Osteoblast (primary cell): ENCODE measurements around the gene NOL6. TPM values are rescaled to one million over a fixed set of nuclear protein-coding genes. Genes with fewer than 3 reads are reported as not detected.

ENCODE experiments used
- DNase-seq: peaks from one replicate; pipeline ENCODE4 v3.0.0; 2011; ENCODE audit warnings: low spot score, mixed read lengths; ENCODE audit not compliant: insufficient read length; ENCODE audit errors: missing footprints
- H2AFZ ChIP-seq: 2 replicates; pipeline ENCODE4 v1.6.0; 2011; ENCODE audit warnings: mild to moderate bottlenecking, low read length
- H3K27ac ChIP-seq: 2 replicates; pipeline ENCODE4 v1.5.1; 2011; ENCODE audit warnings: mild to moderate bottlenecking, low read depth, low read length, moderate library complexity
- H3K27me3 ChIP-seq: 2 replicates; pipeline ENCODE4 v1.6.0; 2012; ENCODE audit warnings: mild to moderate bottlenecking, control low read depth, inconsistent platforms, low read length, moderate library complexity; ENCODE audit not compliant: insufficient read depth
- H3K36me3 ChIP-seq: 2 replicates; pipeline ENCODE4 v1.5.1; 2011; ENCODE audit warnings: mild to moderate bottlenecking, low read length, control low read depth, moderate library complexity; ENCODE audit not compliant: insufficient read depth
- H3K4me1 ChIP-seq: 2 replicates; pipeline ENCODE4 v1.5.1; 2011; ENCODE audit warnings: mild to moderate bottlenecking, low read length, control low read depth, moderate library complexity; ENCODE audit not compliant: insufficient read depth
- H3K4me2 ChIP-seq: 2 replicates; pipeline ENCODE4 v1.6.0; 2011; ENCODE audit warnings: mild to moderate bottlenecking, low read length; ENCODE audit not compliant: insufficient read depth
- H3K4me3 ChIP-seq: fragments of 200-600 bp; sonication (generic); 3 replicates; pipeline ENCODE4 v1.5.1; 2012; ENCODE audit warnings: mild to moderate bottlenecking, low read length, inconsistent platforms; ENCODE audit not compliant: insufficient read depth
- H3K79me2 ChIP-seq: 2 replicates; pipeline ENCODE4 v1.6.0; 2012; ENCODE audit warnings: mild to moderate bottlenecking, low read length, control low read depth, inconsistent platforms; ENCODE audit not compliant: insufficient read depth
- H3K9me3 ChIP-seq: 2 replicates; pipeline ENCODE4 v1.5.1; 2011; ENCODE audit warnings: low read depth, low read length, control low read depth
- H4K20me1 ChIP-seq: 2 replicates; pipeline ENCODE4 v1.6.0; 2012; ENCODE audit warnings: mild to moderate bottlenecking, low read length, control low read depth; ENCODE audit not compliant: insufficient read depth
- total RNA-seq: library from RNA; depleted of rRNA; stranded (reverse); fragments of >200 nt; gene quantifications from 2 replicates; pipeline ENCODE4 v1.2.3, GENCODE V29; 2012
- TF ChIP-seq, protein P1 (sequence below): IDR thresholded peaks from 2 replicates; pipeline ENCODE4 v1.5.1; 2011; ENCODE audit warnings: mild to moderate bottlenecking, low read depth, low read length, moderate library complexity; ENCODE audit errors: extremely low read depth

Gene NOL6
- total RNA-seq, 1 donor, result 23.5 TPM

DNA sequence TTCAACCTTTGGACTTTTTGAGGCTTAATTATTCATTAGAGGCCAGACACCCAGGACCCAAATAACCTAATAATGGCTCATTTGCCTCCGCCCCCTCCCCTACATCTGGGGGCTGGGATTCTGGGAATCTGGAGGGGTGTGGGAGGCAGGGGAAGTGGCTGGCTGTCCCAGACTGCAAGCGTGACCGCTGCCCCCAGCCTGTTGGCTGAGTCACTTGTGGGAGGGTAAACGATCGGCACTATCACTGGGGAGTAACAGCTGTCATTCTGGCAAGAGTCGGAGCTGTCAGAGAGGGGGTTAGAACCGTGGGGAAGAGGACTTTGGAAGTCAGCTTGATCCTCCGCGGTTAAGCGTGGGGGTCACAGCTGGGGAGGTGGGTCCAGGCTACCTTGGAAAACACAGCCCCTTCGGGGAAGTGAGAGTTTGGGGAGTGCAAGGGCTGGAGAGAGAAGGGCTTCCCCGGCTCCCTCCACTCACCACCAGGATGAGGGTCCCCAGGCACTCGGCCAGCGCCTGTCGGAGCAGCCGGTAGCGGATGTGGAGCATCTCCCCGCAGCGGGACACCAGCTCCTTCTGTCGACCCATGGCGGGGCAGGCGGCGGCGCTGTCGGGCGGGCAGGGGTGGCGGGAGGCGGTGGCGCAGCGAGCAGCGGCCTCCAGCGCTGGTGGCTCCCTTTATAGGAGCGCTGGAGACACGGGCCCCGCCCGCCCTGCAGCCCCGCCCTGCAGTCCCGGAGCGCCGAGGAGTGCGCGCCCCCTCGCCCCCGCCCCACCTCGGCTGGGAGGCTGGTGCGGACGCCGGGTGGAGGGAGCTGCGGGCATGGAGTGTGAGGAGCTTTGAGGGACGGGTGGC lies 26.6 kb downstream of the NOL6 start, which contains the start of gene AQP3:
Gene AQP3, minus strand, starts transcription at position 648 of the 853 bp plus-strand sequence. Its CDS starts 63 bp downstream, at position 585.
- peak within 1 kb of the TSS; percentile 96 for H3K4me2 ChIP-seq
- no peaks in the 10 kb centered on the region for H3K36me3 ChIP-seq
- peak within 1 kb of the TSS; percentile 72 for H3K4me3 ChIP-seq
- no peak within 1 kb of the TSS for H3K27ac ChIP-seq
- TF ChIP-seq, protein P1, sequence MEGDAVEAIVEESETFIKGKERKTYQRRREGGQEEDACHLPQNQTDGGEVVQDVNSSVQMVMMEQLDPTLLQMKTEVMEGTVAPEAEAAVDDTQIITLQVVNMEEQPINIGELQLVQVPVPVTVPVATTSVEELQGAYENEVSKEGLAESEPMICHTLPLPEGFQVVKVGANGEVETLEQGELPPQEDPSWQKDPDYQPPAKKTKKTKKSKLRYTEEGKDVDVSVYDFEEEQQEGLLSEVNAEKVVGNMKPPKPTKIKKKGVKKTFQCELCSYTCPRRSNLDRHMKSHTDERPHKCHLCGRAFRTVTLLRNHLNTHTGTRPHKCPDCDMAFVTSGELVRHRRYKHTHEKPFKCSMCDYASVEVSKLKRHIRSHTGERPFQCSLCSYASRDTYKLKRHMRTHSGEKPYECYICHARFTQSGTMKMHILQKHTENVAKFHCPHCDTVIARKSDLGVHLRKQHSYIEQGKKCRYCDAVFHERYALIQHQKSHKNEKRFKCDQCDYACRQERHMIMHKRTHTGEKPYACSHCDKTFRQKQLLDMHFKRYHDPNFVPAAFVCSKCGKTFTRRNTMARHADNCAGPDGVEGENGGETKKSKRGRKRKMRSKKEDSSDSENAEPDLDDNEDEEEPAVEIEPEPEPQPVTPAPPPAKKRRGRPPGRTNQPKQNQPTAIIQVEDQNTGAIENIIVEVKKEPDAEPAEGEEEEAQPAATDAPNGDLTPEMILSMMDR, result no peak
- no peaks in the 10 kb centered on the region for H4K20me1 ChIP-seq
- H3K79me2 ChIP-seq, result no peaks in the 10 kb centered on the region
- H3K4me1 ChIP-seq, result peaks cover 14% of the 10 kb centered on the region
- peak within 1 kb of the TSS; percentile 87 for H2AFZ ChIP-seq
- peak; percentile 98 for DNase-seq
- no peaks in the 10 kb centered on the region for H3K9me3 ChIP-seq
- peaks cover 8% of the 10 kb centered on the region for H3K27me3 ChIP-seq

DNA sequence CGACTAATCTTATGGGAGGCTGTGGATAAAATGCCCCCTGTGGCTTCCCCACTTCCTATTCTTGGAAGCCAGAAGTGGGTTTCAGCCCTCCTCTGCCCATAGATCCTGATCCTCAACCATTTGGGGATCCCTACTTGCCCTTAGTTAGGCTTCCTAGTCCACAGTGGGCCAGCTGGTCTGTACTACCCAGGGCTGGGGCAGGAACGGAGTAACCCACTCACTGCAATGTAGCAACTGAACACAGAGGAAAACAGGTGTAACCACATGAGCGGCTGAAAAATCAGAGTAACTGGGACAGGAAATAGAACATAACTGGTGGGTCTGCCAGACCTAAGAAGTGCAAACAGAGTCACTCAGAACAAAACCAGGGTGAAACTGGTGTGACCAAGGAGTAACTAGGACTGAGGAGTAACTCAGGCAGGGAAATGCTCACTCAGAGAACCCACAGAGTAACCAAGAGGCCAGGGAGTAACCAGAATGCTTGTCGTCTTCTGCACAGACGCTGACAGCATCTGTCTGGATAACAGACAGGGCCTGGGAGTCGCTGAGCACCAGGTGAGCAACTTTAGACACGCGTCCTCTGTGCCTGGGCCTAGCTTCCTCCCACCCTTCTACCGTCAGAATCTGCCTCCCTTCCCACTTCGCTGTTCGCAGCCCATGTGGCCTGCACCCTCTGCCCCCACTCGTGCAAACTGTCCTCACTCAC lies 27.3 kb downstream of the NOL6 start:
- H3K4me1 ChIP-seq, result peaks cover 14% of the 10 kb centered on the region
- no peak overlapping the region for H3K27ac ChIP-seq
- peak overlapping the region; percentile 87 for H2AFZ ChIP-seq
- DNase-seq, result peak; percentile 92
- peaks cover 13% of the 10 kb centered on the region for H3K27me3 ChIP-seq
- H3K4me2 ChIP-seq, result peak overlapping the region; percentile 96
- H3K9me3 ChIP-seq, result no peaks in the 10 kb centered on the region
- no peaks in the 10 kb centered on the region for H4K20me1 ChIP-seq
- no peak overlapping the region for H3K4me3 ChIP-seq
- no peaks in the 10 kb centered on the region for H3K36me3 ChIP-seq
- TF ChIP-seq, protein P1, result no peak
- no peaks in the 10 kb centered on the region for H3K79me2 ChIP-seq

DNA sequence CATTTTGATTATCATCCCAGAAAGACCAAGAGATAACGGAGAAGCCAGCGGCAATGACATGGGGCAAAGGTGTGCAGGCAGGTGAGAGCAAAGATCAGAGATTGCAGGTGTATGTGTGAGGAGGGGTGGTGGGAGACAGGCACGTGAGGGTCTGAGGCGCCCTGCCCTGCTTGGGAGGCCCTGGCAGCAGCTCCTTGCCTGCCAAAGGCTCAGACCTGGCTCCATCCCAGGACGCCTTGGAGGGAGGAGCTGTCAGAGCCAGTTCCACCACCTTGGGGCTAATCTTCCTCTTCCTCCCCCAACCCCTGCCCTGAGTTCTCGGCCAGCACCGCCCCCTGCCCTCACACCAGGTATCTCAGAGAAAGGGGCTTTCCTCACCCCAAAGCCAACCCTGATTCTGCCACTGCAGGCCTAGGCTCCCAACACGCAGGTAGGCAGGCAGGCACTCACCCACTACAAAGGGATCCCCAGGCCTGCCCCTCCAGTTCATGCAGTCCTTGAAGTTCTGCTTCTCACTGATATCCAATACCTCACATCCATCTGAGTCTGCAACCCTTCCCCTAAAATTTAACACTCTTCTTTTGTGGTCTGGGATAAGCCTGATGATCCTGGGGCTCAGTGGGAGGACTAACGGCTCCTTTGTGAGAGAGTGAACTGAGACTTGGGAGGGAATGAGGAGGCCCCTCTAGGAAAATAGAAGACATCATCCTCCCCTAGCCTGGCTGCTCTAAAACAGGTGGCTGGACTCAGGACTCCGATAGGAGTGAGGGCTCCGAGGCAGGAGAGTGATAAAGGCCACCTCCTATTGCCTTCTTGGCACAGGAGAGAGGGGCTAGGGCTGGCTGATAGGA lies 28.1 kb downstream of the NOL6 start:
- peaks cover 14% of the 10 kb centered on the region for H3K4me1 ChIP-seq
- peaks cover 13% of the 10 kb centered on the region for H3K27me3 ChIP-seq
- peak; percentile 50 for DNase-seq
- no peak overlapping the region for H3K27ac ChIP-seq
- no peak overlapping the region for H2AFZ ChIP-seq
- H3K36me3 ChIP-seq, result no peaks in the 10 kb centered on the region
- H3K4me3 ChIP-seq, result no peak overlapping the region
- no peak overlapping the region for H3K4me2 ChIP-seq
- H3K79me2 ChIP-seq, result no peaks in the 10 kb centered on the region
- no peaks in the 10 kb centered on the region for H3K9me3 ChIP-seq
- TF ChIP-seq, protein P1, result no peak
- H4K20me1 ChIP-seq, result no peaks in the 10 kb centered on the region
